PC-3 (cell line): ENCODE data around the gene SLC16A12.
"Not testable (repeated sequence)": the region's sequence is repeated elsewhere in the genome, so short reads cannot be mapped to it uniquely, and the experiment has no call there.

ENCODE experiments used
- EZH2 ChIP-seq: fragments of 300-600 bp; sonication (generic); IDR thresholded peaks from one replicate; pipeline ENCODE4 v1.6.1; 2017; ENCODE audit warnings: antibody characterized with exemption, mild to moderate bottlenecking, low read length; ENCODE audit not compliant: unreplicated experiment
- TF ChIP-seq, protein P1 (sequence below): fragments of 300-600 bp; sonication (generic); conservative IDR thresholded peaks from 2 replicates; pipeline ENCODE4 v1.5.1; 2017; ENCODE audit warnings: antibody characterized with exemption, low read depth, mild to moderate bottlenecking, low read length

DNA sequence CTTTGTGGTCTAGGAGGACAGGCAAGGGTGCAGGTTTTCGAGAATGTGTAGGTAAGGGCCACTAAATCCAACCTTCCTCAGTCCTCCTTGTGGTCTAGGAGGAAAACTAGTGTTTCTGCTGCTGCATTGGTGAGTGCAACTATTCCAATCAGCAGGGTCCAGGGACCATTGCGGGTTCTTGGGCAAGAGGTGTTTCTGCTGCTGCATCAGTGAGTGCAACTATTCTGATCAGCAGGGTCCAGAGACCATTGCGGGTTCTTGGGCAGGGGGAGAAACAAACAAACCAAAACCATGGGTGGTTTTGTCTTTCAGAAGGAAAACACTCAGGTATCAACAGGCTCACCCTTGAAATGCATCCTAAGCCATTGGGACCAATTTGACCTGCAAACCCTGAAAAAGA, 127.6 kb downstream of the SLC16A12 start:
- TF ChIP-seq, protein P1, sequence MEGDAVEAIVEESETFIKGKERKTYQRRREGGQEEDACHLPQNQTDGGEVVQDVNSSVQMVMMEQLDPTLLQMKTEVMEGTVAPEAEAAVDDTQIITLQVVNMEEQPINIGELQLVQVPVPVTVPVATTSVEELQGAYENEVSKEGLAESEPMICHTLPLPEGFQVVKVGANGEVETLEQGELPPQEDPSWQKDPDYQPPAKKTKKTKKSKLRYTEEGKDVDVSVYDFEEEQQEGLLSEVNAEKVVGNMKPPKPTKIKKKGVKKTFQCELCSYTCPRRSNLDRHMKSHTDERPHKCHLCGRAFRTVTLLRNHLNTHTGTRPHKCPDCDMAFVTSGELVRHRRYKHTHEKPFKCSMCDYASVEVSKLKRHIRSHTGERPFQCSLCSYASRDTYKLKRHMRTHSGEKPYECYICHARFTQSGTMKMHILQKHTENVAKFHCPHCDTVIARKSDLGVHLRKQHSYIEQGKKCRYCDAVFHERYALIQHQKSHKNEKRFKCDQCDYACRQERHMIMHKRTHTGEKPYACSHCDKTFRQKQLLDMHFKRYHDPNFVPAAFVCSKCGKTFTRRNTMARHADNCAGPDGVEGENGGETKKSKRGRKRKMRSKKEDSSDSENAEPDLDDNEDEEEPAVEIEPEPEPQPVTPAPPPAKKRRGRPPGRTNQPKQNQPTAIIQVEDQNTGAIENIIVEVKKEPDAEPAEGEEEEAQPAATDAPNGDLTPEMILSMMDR = not testable (repeated sequence)
- not testable (repeated sequence) for TF ChIP-seq EZH2
